H1 (cell line): Measurements from ENCODE around the gene MKNK2. TPM values are rescaled to one million over a fixed set of nuclear protein-coding genes. Genes with fewer than 3 reads are reported as not detected.

Source experiments
- JUN ChIP-seq: IDR thresholded peaks from 2 replicates; pipeline ENCODE4 v1.6.1; 2011; ENCODE audit warnings: low read depth, mild to moderate bottlenecking, improper control_type of control experiment, low read length
- JUND ChIP-seq: IDR thresholded peaks from 2 replicates; pipeline ENCODE4 v1.6.1; 2011; ENCODE audit warnings: mild to moderate bottlenecking, improper control_type of control experiment, low read length
- PHF8 ChIP-seq: fragments of 200-600 bp; sonication (generic); conservative IDR thresholded peaks from 2 replicates; pipeline ENCODE4 v1.7.1; 2012; ENCODE audit warnings: low read depth, mild to moderate bottlenecking, inconsistent platforms, low read length, moderate library complexity
- polyA plus RNA-seq, 7 experiments: library from polyadenylated mRNA; depleted of rRNA in 3 of 7; stranded (reverse) in 5 of 7; unstranded in 2 of 7; fragments of >200 nt in 5 of 7; fragments of 200-250 nt in 2 of 7; gene quantifications; 1 replicate in 5 of 7; 2 replicates in 1 of 7; 4 replicates in 1 of 7; pipeline versions ENCODE4 v1.2.1 to v1.2.3, GENCODE V29; 2011 to 2013; ENCODE audit warnings: missing spikeins in 2 of 7, mixed read lengths in 2 of 7
- total RNA-seq: library from RNA; stranded (reverse); fragmentation: NEBNext Ultra II Directional; extraction: Animal tissue kit (Norgen Biotek cat#: 25700); gene quantifications from 2 replicates; pipeline ENCODE4 v1.2.1, GENCODE V29; 2021
- TF ChIP-seq, protein P1 (sequence below): fragments of 300-600 bp; sonication (generic); IDR thresholded peaks from 2 replicates; pipeline ENCODE4 v1.7.1; 2012; ENCODE audit warnings: low read length, moderate library complexity, mild to moderate bottlenecking, inconsistent platforms; ENCODE audit not compliant: insufficient replicate concordance
- TF ChIP-seq, protein P2 (sequence below): IDR thresholded peaks from 2 replicates; pipeline ENCODE4 v1.6.1; 2011; ENCODE audit warnings: low read length, improper control_type of control experiment
- TF ChIP-seq, protein P3 (sequence below): IDR thresholded peaks from 2 replicates; pipeline ENCODE4 v1.6.1; 2012; ENCODE audit warnings: low read length, inconsistent platforms

Gene MKNK2
- total and polyA plus RNA-seq, 2 of the 8 experiments (the other 6 are each of a cell fraction or from before 2014, with no cell fraction given): 163 to 166 TPM

DNA sequence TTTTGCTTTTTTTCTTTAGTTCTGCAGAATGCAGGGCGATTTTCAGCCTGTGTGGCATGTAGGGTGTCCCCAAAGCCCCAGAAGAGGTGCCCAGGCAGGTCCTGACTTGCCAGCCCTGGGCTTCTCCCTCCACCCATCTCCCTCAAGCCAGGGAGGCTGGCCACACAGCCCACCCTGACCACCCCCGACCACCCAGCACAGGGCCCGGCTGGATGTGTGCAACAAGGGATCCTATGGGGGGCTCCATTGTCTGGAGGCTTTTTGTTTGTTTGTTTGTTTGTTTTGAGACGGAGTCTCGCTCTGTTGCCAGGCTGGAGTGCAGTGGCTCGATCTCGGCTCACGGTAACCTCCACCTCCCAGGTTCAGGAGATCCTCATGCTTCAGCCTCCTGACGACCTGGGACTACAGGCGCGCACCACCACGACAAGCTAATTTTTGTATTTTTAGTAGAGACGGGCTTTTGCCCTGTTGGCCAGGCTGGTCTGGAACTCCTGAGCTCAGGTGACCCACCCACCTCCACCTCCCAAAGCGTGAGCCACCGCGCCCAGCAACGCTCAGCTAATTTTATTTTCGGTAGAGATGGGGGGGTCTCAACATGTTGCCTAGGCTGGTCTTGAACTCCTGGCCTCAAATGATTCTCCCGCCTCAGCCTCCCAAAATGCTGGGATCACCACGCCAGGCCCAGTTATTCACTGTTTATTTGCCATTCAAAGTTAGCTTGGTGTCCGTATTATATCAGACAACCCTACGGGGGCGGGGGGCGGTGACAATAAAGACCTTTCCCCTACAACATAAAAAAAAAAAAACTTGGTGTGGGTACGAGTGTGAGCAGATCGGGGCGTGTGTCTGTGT lies 7.8 kb upstream of the MKNK2 start (continued):
- TF ChIP-seq, protein P1, sequence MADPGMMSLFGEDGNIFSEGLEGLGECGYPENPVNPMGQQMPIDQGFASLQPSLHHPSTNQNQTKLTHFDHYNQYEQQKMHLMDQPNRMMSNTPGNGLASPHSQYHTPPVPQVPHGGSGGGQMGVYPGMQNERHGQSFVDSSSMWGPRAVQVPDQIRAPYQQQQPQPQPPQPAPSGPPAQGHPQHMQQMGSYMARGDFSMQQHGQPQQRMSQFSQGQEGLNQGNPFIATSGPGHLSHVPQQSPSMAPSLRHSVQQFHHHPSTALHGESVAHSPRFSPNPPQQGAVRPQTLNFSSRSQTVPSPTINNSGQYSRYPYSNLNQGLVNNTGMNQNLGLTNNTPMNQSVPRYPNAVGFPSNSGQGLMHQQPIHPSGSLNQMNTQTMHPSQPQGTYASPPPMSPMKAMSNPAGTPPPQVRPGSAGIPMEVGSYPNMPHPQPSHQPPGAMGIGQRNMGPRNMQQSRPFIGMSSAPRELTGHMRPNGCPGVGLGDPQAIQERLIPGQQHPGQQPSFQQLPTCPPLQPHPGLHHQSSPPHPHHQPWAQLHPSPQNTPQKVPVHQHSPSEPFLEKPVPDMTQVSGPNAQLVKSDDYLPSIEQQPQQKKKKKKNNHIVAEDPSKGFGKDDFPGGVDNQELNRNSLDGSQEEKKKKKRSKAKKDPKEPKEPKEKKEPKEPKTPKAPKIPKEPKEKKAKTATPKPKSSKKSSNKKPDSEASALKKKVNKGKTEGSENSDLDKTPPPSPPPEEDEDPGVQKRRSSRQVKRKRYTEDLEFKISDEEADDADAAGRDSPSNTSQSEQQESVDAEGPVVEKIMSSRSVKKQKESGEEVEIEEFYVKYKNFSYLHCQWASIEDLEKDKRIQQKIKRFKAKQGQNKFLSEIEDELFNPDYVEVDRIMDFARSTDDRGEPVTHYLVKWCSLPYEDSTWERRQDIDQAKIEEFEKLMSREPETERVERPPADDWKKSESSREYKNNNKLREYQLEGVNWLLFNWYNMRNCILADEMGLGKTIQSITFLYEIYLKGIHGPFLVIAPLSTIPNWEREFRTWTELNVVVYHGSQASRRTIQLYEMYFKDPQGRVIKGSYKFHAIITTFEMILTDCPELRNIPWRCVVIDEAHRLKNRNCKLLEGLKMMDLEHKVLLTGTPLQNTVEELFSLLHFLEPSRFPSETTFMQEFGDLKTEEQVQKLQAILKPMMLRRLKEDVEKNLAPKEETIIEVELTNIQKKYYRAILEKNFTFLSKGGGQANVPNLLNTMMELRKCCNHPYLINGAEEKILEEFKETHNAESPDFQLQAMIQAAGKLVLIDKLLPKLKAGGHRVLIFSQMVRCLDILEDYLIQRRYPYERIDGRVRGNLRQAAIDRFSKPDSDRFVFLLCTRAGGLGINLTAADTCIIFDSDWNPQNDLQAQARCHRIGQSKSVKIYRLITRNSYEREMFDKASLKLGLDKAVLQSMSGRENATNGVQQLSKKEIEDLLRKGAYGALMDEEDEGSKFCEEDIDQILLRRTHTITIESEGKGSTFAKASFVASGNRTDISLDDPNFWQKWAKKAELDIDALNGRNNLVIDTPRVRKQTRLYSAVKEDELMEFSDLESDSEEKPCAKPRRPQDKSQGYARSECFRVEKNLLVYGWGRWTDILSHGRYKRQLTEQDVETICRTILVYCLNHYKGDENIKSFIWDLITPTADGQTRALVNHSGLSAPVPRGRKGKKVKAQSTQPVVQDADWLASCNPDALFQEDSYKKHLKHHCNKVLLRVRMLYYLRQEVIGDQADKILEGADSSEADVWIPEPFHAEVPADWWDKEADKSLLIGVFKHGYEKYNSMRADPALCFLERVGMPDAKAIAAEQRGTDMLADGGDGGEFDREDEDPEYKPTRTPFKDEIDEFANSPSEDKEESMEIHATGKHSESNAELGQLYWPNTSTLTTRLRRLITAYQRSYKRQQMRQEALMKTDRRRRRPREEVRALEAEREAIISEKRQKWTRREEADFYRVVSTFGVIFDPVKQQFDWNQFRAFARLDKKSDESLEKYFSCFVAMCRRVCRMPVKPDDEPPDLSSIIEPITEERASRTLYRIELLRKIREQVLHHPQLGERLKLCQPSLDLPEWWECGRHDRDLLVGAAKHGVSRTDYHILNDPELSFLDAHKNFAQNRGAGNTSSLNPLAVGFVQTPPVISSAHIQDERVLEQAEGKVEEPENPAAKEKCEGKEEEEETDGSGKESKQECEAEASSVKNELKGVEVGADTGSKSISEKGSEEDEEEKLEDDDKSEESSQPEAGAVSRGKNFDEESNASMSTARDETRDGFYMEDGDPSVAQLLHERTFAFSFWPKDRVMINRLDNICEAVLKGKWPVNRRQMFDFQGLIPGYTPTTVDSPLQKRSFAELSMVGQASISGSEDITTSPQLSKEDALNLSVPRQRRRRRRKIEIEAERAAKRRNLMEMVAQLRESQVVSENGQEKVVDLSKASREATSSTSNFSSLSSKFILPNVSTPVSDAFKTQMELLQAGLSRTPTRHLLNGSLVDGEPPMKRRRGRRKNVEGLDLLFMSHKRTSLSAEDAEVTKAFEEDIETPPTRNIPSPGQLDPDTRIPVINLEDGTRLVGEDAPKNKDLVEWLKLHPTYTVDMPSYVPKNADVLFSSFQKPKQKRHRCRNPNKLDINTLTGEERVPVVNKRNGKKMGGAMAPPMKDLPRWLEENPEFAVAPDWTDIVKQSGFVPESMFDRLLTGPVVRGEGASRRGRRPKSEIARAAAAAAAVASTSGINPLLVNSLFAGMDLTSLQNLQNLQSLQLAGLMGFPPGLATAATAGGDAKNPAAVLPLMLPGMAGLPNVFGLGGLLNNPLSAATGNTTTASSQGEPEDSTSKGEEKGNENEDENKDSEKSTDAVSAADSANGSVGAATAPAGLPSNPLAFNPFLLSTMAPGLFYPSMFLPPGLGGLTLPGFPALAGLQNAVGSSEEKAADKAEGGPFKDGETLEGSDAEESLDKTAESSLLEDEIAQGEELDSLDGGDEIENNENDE: no peak
- TF ChIP-seq, protein P2, sequence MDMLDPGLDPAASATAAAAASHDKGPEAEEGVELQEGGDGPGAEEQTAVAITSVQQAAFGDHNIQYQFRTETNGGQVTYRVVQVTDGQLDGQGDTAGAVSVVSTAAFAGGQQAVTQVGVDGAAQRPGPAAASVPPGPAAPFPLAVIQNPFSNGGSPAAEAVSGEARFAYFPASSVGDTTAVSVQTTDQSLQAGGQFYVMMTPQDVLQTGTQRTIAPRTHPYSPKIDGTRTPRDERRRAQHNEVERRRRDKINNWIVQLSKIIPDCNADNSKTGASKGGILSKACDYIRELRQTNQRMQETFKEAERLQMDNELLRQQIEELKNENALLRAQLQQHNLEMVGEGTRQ: no peak
- TF ChIP-seq JUND (no peak), PHF8 (no peak), JUN (no peak)
- TF ChIP-seq, protein P3, sequence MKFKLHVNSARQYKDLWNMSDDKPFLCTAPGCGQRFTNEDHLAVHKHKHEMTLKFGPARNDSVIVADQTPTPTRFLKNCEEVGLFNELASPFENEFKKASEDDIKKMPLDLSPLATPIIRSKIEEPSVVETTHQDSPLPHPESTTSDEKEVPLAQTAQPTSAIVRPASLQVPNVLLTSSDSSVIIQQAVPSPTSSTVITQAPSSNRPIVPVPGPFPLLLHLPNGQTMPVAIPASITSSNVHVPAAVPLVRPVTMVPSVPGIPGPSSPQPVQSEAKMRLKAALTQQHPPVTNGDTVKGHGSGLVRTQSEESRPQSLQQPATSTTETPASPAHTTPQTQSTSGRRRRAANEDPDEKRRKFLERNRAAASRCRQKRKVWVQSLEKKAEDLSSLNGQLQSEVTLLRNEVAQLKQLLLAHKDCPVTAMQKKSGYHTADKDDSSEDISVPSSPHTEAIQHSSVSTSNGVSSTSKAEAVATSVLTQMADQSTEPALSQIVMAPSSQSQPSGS: no peak
